SK-N-MC (cell line): ENCODE results near the gene CRYGB.

ENCODE experiments used
- EZH2 ChIP-seq: fragments of 200-600 bp; sonication (generic); IDR thresholded peaks from one replicate; pipeline ENCODE4 v1.6.1; 2017; ENCODE audit warnings: antibody characterized with exemption
- POLR2AphosphoS5 ChIP-seq: IDR thresholded peaks from 2 replicates; pipeline ENCODE4 v1.6.1; 2012; ENCODE audit warnings: mild to moderate bottlenecking, low read depth, low read length, borderline replicate concordance

DNA sequence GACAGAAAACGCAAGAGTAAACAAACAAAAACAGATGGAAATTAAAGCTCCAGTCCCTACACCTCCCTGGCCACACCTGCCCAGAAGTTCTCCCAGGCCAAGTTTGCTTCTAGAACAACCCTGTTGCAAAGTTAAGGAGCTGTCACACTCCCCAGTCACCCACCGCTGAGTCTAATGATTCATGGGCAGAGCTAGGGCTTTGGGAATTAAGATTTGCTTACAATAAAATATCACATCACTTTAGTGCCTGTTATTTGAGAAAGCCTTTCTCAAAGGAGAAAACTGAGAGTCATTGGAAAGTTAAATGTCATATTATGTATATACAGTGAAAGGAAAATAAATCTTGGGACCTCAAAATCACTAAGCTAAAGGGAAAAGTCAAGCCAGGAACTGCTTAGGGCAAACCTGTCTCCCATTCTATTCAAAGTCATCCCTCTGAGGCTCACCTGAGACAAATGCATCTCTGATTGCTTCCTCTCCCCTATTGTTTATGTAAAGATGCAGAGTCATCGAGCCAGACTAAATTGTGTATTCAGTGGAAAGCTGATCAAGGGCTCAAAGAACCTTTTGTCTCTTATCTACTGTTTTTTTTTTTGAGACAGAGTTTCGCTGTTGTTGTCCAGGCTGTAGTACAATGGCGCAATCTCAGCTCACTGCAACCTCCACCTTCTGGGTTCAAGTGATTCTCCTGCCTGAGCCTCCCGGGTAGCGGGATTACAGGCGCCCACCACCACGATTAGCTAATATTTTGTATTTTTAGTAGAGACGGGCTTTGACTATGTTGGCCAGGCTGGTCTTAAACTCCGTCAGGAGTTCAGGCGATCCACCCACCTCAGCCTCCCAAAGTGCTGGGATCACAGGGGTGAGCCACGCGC lies 2.8 kb downstream of the CRYGB start:
- TF ChIP-seq EZH2 = no peak
- no peak for TF ChIP-seq POLR2AphosphoS5
